OCI-M1 (cell line): Measurements from ENCODE around the gene SLFN12L.

Source experiments
- DNase-seq: peaks from one replicate; lab custom pipeline; 2025; lab: John Stamatoyannopoulos, UW

Gene SLFN12L

DNA sequence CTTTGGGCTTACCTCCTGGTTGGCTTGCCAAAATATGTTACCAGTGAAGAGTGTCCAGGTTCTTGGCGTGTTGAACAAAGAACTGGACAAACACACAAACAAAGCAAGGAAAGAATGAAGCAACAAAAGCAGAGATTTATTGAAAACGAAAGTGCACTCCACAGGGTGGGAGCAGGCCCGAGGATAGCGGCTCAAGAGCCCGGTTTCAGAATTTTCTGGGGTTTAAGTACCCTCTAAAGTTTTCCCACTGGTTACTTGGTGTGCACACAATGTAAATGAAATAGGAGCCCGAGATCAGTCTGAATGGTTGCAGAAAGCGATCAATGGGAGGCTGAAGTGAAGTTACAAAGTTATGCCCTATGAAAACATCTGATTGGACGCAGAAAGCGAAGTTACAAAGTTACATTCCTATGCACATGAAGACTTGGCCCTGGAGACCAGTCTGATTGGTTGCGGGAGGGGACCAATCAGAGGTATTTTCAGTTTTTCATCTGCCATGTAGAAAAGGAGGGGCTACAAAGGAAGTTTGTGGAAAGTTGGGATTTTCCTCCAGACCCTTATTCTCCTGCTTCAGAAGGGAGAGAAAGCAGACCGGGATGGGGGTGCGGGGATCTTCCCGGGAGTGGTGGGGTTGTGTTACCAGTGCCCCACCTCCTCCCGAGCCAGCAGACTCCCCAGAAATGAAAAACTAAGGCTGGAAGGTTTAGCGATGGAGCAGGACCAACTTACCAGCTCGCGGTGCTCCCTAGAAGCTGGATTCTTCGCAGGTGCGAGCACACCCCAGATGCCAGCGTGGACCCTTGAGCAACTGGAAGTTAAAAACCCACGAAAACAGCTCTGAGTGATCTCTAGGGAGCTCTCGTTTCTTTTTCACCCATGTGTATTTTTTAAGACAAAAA is 105.1 kb downstream of the SLFN12L start, which contains the start of gene SLFN12:
Gene SLFN12, minus strand, starts transcription at position 325 of the 899 bp plus-strand sequence. CDS start 9,472 bp downstream, outside the sequence.
- peak; percentile 92 for DNase-seq

GRCh38 chr17:35429702-35430101 is 107.8 kb downstream of the SLFN12L start:
- DNase-seq, result no peak

- no peak for DNase-seq
Measured at GRCh38 chr17:35428229-35428628, 109.2 kb downstream of the SLFN12L start.

- DNase-seq, result no peak
Measured at GRCh38 chr17:35423761-35424160, 113.7 kb downstream of the SLFN12L start.
